SK-N-SH treated with all-trans-retinoic acid at 6 μM for 48 hours (cell line): ENCODE results near the gene MACC1.

Experiments used
- ESRRG ChIP-seq: fragments of 250-450 bp; sonication (Bioruptor Pico); IDR thresholded peaks from 2 replicates; pipeline ENCODE4 v1.6.1; 2021; ENCODE audit warnings: mild to moderate bottlenecking
- OSR1 ChIP-seq: fragments of 250-450 bp; sonication (Bioruptor Pico); IDR thresholded peaks from 2 replicates; pipeline ENCODE4 v1.8.0; 2022; ENCODE audit warnings: moderate library complexity, mild to moderate bottlenecking, inconsistent platforms
- RARB ChIP-seq: fragments of 250-450 bp; sonication (Bioruptor Pico); IDR thresholded peaks from 2 replicates; pipeline ENCODE4 v1.8.0; 2021; ENCODE audit warnings: mild to moderate bottlenecking, moderate library complexity
- TCF4 ChIP-seq: fragments of 250-450 bp; sonication (Bioruptor Pico); IDR thresholded peaks from 2 replicates; pipeline ENCODE4 v1.8.0; 2021; ENCODE audit warnings: mild to moderate bottlenecking, moderate library complexity, borderline replicate concordance
- ZFP3 ChIP-seq: fragments of 250-450 bp; sonication (Bioruptor Pico); IDR thresholded peaks from 2 replicates; pipeline ENCODE4 v1.5.0; 2020; ENCODE audit warnings: mild to moderate bottlenecking, moderate library complexity
- ZNF70 ChIP-seq: fragments of 450-650 bp; formaldehyde crosslinking; IDR thresholded peaks from 2 replicates; pipeline ENCODE4 v1.5.0; 2020; ENCODE audit warnings: mild to moderate bottlenecking, moderate library complexity
- TF ChIP-seq, protein P1 (sequence below): fragments of 250-450 bp; sonication (Bioruptor Pico); IDR thresholded peaks from 2 replicates; pipeline ENCODE4 v1.5.1; 2020; ENCODE audit warnings: low read depth, mild to moderate bottlenecking, moderate library complexity
- TF ChIP-seq, protein P2 (sequence below): fragments of 250-450 bp; sonication (Bioruptor Pico); IDR thresholded peaks from 2 replicates; pipeline ENCODE4 v1.8.0; 2020; ENCODE audit warnings: mild to moderate bottlenecking, moderate library complexity, borderline replicate concordance

GRCh38 chr7:20241911-20242261 lies 24.7 kb upstream of the MACC1 start:
- TF ChIP-seq TCF4 (CRISPR knock-in tag) (no peak), ZNF70 (CRISPR knock-in tag) (no peak), ESRRG (CRISPR knock-in tag) (no peak), RARB (CRISPR knock-in tag) (no peak), ZFP3 (no peak), OSR1 (CRISPR knock-in tag) (no peak)
- TF ChIP-seq, protein P1, sequence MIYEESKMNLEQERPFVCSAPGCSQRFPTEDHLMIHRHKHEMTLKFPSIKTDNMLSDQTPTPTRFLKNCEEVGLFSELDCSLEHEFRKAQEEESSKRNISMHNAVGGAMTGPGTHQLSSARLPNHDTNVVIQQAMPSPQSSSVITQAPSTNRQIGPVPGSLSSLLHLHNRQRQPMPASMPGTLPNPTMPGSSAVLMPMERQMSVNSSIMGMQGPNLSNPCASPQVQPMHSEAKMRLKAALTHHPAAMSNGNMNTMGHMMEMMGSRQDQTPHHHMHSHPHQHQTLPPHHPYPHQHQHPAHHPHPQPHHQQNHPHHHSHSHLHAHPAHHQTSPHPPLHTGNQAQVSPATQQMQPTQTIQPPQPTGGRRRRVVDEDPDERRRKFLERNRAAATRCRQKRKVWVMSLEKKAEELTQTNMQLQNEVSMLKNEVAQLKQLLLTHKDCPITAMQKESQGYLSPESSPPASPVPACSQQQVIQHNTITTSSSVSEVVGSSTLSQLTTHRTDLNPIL (CRISPR knock-in tag), result no peak
- TF ChIP-seq, protein P2, sequence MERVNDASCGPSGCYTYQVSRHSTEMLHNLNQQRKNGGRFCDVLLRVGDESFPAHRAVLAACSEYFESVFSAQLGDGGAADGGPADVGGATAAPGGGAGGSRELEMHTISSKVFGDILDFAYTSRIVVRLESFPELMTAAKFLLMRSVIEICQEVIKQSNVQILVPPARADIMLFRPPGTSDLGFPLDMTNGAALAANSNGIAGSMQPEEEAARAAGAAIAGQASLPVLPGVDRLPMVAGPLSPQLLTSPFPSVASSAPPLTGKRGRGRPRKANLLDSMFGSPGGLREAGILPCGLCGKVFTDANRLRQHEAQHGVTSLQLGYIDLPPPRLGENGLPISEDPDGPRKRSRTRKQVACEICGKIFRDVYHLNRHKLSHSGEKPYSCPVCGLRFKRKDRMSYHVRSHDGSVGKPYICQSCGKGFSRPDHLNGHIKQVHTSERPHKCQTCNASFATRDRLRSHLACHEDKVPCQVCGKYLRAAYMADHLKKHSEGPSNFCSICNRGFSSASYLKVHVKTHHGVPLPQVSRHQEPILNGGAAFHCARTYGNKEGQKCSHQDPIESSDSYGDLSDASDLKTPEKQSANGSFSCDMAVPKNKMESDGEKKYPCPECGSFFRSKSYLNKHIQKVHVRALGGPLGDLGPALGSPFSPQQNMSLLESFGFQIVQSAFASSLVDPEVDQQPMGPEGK (CRISPR knock-in tag), result no peak
